GM23248 (cell line): ENCODE results near the gene PTGR2. TPM values are rescaled to one million over a fixed set of nuclear protein-coding genes. Genes with fewer than 3 reads are reported as not detected.
"Not testable (repeated sequence)": the region's sequence is repeated elsewhere in the genome, so short reads cannot be mapped to it uniquely, and the experiment has no call there.

Source experiments
- DNase-seq: peaks from one replicate; pipeline ENCODE4 v3.0.0-alpha.2; 2015
- H2AFZ ChIP-seq: fragments of 200-600 bp; sonication (generic); 2 replicates; pipeline ENCODE4 v1.6.1; 2016; ENCODE audit warnings: antibody characterized with exemption
- H3F3A ChIP-seq: fragments of 200-600 bp; sonication (generic); 2 replicates; pipeline ENCODE4 v1.6.1; 2016; ENCODE audit warnings: mild to moderate bottlenecking, antibody characterized with exemption, mixed run types; ENCODE audit not compliant: insufficient read depth
- H3K27ac ChIP-seq: fragments of 200-600 bp; sonication (generic); 2 replicates; pipeline ENCODE4 v1.5.1; 2016; ENCODE audit warnings: mild to moderate bottlenecking
- H3K27me3 ChIP-seq: fragments of 200-600 bp; sonication (generic); replicated peaks from 2 replicates; pipeline ENCODE4 v1.6.1; 2016; ENCODE audit warnings: mild to moderate bottlenecking; ENCODE audit not compliant: insufficient read depth
- H3K36me3 ChIP-seq: fragments of 200-600 bp; sonication (generic); 2 replicates; pipeline ENCODE4 v1.6.1; 2016; ENCODE audit warnings: low read depth, mild to moderate bottlenecking
- H3K4me1 ChIP-seq: fragments of 200-600 bp; sonication (generic); 2 replicates; pipeline ENCODE4 v1.6.1; 2016; ENCODE audit warnings: mild to moderate bottlenecking; ENCODE audit not compliant: insufficient read depth
- H3K4me2 ChIP-seq: fragments of 200-600 bp; sonication (generic); one replicate; pipeline ENCODE4 v1.6.1; 2016; ENCODE audit warnings: mild to moderate bottlenecking; ENCODE audit not compliant: unreplicated experiment
- H3K4me3 ChIP-seq: fragments of 200-600 bp; sonication (generic); 2 replicates; pipeline ENCODE4 v1.5.1; 2016; ENCODE audit warnings: mild to moderate bottlenecking
- H3K79me2 ChIP-seq: fragments of 200-600 bp; sonication (generic); 2 replicates; pipeline ENCODE4 v1.6.1; 2016; ENCODE audit warnings: mild to moderate bottlenecking; ENCODE audit not compliant: insufficient read depth
- H3K9ac ChIP-seq: fragments of 200-600 bp; sonication (generic); 2 replicates; pipeline ENCODE4 v1.6.1; 2016; ENCODE audit warnings: mild to moderate bottlenecking
- H3K9me2 ChIP-seq: fragments of 200-600 bp; sonication (generic); 2 replicates; pipeline ENCODE4 v1.6.1; 2016; ENCODE audit warnings: mixed run types, mild to moderate bottlenecking, moderate library complexity; ENCODE audit not compliant: insufficient read depth
- H3K9me3 ChIP-seq: fragments of 200-600 bp; sonication (generic); one replicate; pipeline ENCODE4 v1.6.1; 2017; ENCODE audit warnings: low read depth
- H4K20me1 ChIP-seq: fragments of 200-600 bp; sonication (generic); 2 replicates; pipeline ENCODE4 v1.6.0; 2016; ENCODE audit not compliant: insufficient read depth
- EZH2 ChIP-seq: fragments of 200-600 bp; sonication (generic); IDR thresholded peaks from 2 replicates; pipeline ENCODE4 v1.6.1; 2018; ENCODE audit warnings: antibody characterized with exemption, mild to moderate bottlenecking; ENCODE audit not compliant: insufficient read depth, poor library complexity, severe bottlenecking
- EZH2phosphoT487 ChIP-seq: fragments of 200-600 bp; sonication (generic); IDR thresholded peaks from 2 replicates; pipeline ENCODE4 v1.6.1; 2018; ENCODE audit warnings: antibody characterized with exemption, moderate library complexity, mild to moderate bottlenecking, low read depth; ENCODE audit not compliant: insufficient read depth
- WGBS, 2 experiments: methylation state at CpG; one replicate each; pipeline ENCODE4 v1.1.6; 2015 to 2017; ENCODE audit warnings: low lambda C conversion rate in 2 of 2, low coverage in 1 of 2; ENCODE audit errors: missing lambda C conversion rate in 2 of 2; 5-methylcytosine and 5-hydroxymethylcytosine counted together
- in situ Hi-C: fragments of 300-500 bp; cut with MboI; formaldehyde crosslinking; loops from 2 replicates; pipeline ENCODE4 v1.15.0; 2020
- polyA plus RNA-seq: library from polyadenylated mRNA; unstranded; fragments of >200 nt; fragmentation: Nextera tagmentation; extraction: Ambion mirVana; gene quantifications from 2 replicates; pipeline ENCODE4 v1.2.1, GENCODE V29; 2016
- total RNA-seq: library from RNA; depleted of rRNA; stranded (reverse); fragments of >200 nt; shearing (Covaris generic); gene quantifications from 2 replicates; pipeline ENCODE4 v1.2.3, GENCODE V29; 2014

Gene PTGR2
- total and polyA plus RNA-seq, 2 experiments from 2014 or later = 7.5 to 9.4 TPM

DNA sequence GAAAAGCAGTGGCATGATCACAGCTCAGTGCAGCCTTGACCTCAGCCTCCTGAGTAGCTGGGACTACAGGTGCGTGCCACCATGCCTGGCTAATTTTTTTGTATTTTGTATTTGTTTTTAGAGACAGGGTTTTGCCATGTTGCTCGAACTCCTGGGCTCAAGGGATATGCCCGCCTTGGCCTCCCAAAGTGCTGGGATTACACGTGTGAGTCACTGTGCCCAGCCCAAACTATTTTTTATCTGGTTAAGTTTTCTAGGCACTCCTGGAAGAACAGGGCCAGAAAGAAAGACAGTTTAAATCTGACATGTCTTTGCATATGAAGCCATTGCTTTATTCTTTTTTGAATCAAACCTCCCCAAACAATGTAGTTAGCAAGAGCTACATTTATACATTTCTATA, 27.5 kb upstream of the PTGR2 start:
- H3K9ac ChIP-seq = no peak overlapping the region
- H3K27me3 ChIP-seq = no peaks in the 10 kb centered on the region
- WGBS, 2 experiments = 66 to 70% methylated on average over 4 of the region's 4 CpGs
- H4K20me1 ChIP-seq = no peaks in the 10 kb centered on the region
- no peak overlapping the region for H3K27ac ChIP-seq
- no peak for TF ChIP-seq EZH2phosphoT487
- no peak for DNase-seq
- no peaks in the 10 kb centered on the region for H3K9me3 ChIP-seq
- H3K4me3 ChIP-seq = no peak overlapping the region
- H3K9me2 ChIP-seq = no peaks in the 10 kb centered on the region
- no peaks in the 10 kb centered on the region for H3F3A ChIP-seq
- H2AFZ ChIP-seq = no peak overlapping the region
- no peaks in the 10 kb centered on the region for H3K36me3 ChIP-seq
- H3K4me2 ChIP-seq = no peak overlapping the region
- H3K4me1 ChIP-seq = peaks cover 6% of the 10 kb centered on the region; the same call in 1 of the 2 replicates
- in situ Hi-C loops = loop anchor here (10.0 kb wide), 1 partner anchor 89 kb away; no protein-coding TSS in a partner anchor
- no peaks in the 10 kb centered on the region for H3K79me2 ChIP-seq

DNA sequence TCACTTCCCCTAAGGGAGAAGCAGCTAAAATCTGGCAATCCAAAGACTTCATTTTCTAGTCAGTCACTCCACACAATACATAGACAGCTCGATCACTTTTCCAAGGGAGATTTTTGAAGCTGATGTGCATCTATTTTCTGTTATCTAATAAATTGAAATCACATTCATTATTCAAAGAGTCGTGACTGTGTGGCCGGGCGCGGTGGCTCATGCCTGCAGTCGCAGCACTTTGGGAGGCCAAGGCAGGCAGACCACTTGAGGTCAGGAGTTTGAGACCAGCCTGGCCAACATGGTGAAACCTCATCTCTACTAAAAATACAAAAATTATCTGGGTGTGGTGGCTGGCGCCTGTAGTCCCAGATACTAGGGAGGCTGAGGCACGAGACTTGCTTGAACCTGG, 27.1 kb upstream of the PTGR2 start:
- peaks cover 6% of the 10 kb centered on the region; the same call in 1 of the 2 replicates for H3K4me1 ChIP-seq
- no peaks in the 10 kb centered on the region for H3K36me3 ChIP-seq
- in situ Hi-C loops = loop anchor here (10.0 kb wide), 1 partner anchor 90 kb away; no protein-coding TSS in a partner anchor
- H3K4me3 ChIP-seq = no peak overlapping the region
- no peak overlapping the region for H3K9ac ChIP-seq
- no peak overlapping the region for H3K4me2 ChIP-seq
- no peaks in the 10 kb centered on the region for H3K27me3 ChIP-seq
- no peaks in the 10 kb centered on the region for H3K9me3 ChIP-seq
- H3K9me2 ChIP-seq = no peaks in the 10 kb centered on the region
- peaks cover 4% of the 10 kb centered on the region; the same call in 1 of the 2 replicates for H3F3A ChIP-seq
- H3K27ac ChIP-seq = no peak overlapping the region
- no peak for DNase-seq
- no peaks in the 10 kb centered on the region for H4K20me1 ChIP-seq
- TF ChIP-seq EZH2 = no peak
- TF ChIP-seq EZH2phosphoT487 = no peak
- WGBS, 2 experiments = 73 to 79% methylated on average over 8 of the region's 8 CpGs
- no peaks in the 10 kb centered on the region for H3K79me2 ChIP-seq
- H2AFZ ChIP-seq = no peak overlapping the region

DNA sequence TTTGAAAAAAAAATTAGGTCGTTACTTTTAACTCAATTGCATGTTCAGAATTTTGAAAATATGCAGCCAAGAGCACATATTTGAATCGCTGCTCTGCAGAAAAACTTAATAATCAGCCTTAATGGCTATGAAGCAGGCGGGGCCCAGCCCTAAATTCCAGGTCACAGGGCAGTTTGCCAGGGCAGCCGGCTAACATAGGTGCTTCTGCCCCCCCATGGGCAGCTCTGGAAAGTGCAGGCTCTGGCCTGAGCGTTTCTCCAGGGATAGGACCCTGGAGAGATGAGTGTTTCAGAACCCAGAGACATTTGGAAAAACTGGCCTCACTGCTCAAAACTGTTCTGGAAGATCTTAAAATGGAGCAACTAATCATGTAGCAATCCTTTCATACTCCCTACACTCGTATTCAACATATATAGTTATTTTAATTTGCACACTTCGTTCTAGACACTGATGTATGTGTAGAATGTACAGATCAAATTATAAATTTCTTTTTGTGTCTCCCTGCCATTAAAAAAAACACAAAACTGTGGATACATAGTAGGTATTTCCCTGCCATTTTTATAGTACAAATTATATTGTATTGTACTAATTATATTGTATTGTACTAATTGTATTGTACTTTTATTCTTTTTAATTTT, 26.0 kb upstream of the PTGR2 start:
- Histone ChIP-seq H3K4me1 (peaks cover 6% of the 10 kb centered on the region; the same call in 1 of the 2 replicates), H3K9me3 (no peaks in the 10 kb centered on the region), H3K27ac (no peak overlapping the region), H3K4me3 (no peak overlapping the region), H3K79me2 (no peaks in the 10 kb centered on the region), H2AFZ (no peak overlapping the region), H4K20me1 (no peaks in the 10 kb centered on the region), H3K27me3 (no peaks in the 10 kb centered on the region), H3K36me3 (no peaks in the 10 kb centered on the region), H3K4me2 (peak overlapping the region; percentile 42), H3K9ac (no peak overlapping the region), H3F3A (peaks cover 7% of the 10 kb centered on the region; the same call in 1 of the 2 replicates), H3K9me2 (no peaks in the 10 kb centered on the region)
- TF ChIP-seq EZH2 = no peak
- 4% methylated on average over 7 of the region's 7 CpGs for WGBS, 2 experiments
- in situ Hi-C loops = loop anchor here (10.0 kb wide), 1 partner anchor 91 kb away; no protein-coding TSS in a partner anchor
- peak; percentile 95 for DNase-seq

DNA sequence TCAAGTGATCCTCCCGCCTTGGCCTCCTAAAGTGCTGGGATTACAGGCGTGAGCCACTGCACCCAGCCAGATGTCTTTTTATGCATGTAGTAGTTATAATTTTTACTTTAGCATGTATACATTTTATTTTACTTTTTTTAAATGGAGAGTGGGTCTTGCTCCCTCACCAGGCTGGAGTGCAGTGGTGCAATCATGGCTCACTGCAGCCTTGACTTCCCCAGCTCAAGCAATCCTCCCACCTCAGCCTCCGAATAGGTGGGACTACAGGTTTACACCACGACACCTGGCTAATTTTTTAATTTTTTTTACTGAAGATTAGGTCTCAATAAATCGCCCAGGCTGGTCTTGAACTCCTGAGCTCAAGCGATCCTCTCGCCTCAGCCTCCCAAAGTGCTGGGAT, 24.4 kb upstream of the PTGR2 start:
- H3K4me1 ChIP-seq, H3K79me2 ChIP-seq, H3K4me3 ChIP-seq, H2AFZ ChIP-seq, H4K20me1 ChIP-seq, H3K27me3 ChIP-seq, H3K27ac ChIP-seq, DNase-seq, H3K4me2 ChIP-seq, H3K9me3 ChIP-seq, H3F3A ChIP-seq, H3K36me3 ChIP-seq, H3K9me2 ChIP-seq, H3K9ac ChIP-seq: not testable (repeated sequence)
- in situ Hi-C loops = loop anchor here (10.0 kb wide), 1 partner anchor 92 kb away; no protein-coding TSS in a partner anchor
- WGBS, 2 experiments = 82 to 86% methylated on average over 7 of the region's 7 CpGs
